Neural cell (in vitro differentiated cells): Measurements from ENCODE around the gene LZIC. TPM values are rescaled to one million over a fixed set of nuclear protein-coding genes. Genes with fewer than 3 reads are reported as not detected.

ENCODE experiments used
- H2AFZ ChIP-seq: fragments of 200-600, 300-800 bp; sonication (generic), shearing (Covaris generic); 2 replicates; pipeline ENCODE4 v1.6.0; 2014; ENCODE audit warnings: low read depth, mild to moderate bottlenecking, antibody characterized with exemption, low read length, moderate library complexity
- H3F3A ChIP-seq: fragments of 200-600 bp; shearing (Covaris generic); 2 replicates; pipeline ENCODE4 v1.6.1; 2016; ENCODE audit warnings: mild to moderate bottlenecking, moderate library complexity, mixed read lengths, antibody characterized with exemption, low read length; ENCODE audit not compliant: insufficient read depth, poor library complexity, severe bottlenecking
- H3K27ac ChIP-seq: fragments of 200-600, 300-800 bp; sonication (generic), shearing (Covaris generic); 2 replicates; pipeline ENCODE4 v1.5.1; 2014; ENCODE audit warnings: mild to moderate bottlenecking, low read length, moderate library complexity
- H3K27me3 ChIP-seq: fragments of 300-800, 200-600 bp; sonication (generic), shearing (Covaris generic); 2 replicates; pipeline ENCODE4 v1.6.0; 2014; ENCODE audit warnings: mild to moderate bottlenecking, low read depth, low read length, moderate library complexity; ENCODE audit not compliant: insufficient read depth
- H3K36me3 ChIP-seq: fragments of 300-800, 200-600 bp; sonication (generic), shearing (Covaris generic); 2 replicates; pipeline ENCODE4 v1.5.1; 2014; ENCODE audit warnings: mild to moderate bottlenecking, antibody characterized with exemption, low read length, moderate library complexity; ENCODE audit not compliant: insufficient read depth
- H3K4me2 ChIP-seq: fragments of 300-800, 200-600 bp; sonication (generic), shearing (Covaris generic); 2 replicates; pipeline ENCODE4 v1.6.0; 2014; ENCODE audit warnings: mild to moderate bottlenecking, low read length
- H3K4me3 ChIP-seq: fragments of 300-800, 200-600 bp; sonication (generic), shearing (Covaris generic); 2 replicates; pipeline ENCODE4 v1.5.1; 2014; ENCODE audit warnings: mild to moderate bottlenecking, low read length, moderate library complexity
- H3K79me2 ChIP-seq: fragments of 200-600 bp; shearing (Covaris generic); replicated peaks from 2 replicates; pipeline ENCODE4 v1.6.0; 2014; ENCODE audit warnings: mild to moderate bottlenecking, low read length, moderate library complexity; ENCODE audit not compliant: insufficient read depth
- H3K9ac ChIP-seq: fragments of 300-800, 200-600 bp; sonication (generic), shearing (Covaris generic); 2 replicates; pipeline ENCODE4 v1.6.1; 2016; ENCODE audit warnings: mild to moderate bottlenecking, low read length, mixed read lengths
- H3K9me2 ChIP-seq: fragments of 200-600 bp; shearing (Covaris generic); 2 replicates; pipeline ENCODE4 v1.6.1; 2016; ENCODE audit warnings: mild to moderate bottlenecking, low read length, mixed read lengths; ENCODE audit not compliant: insufficient read depth
- H3K9me3 ChIP-seq: fragments of 200-600, 300-800 bp; sonication (generic), shearing (Covaris generic); 2 replicates; pipeline ENCODE4 v1.6.1; 2016; ENCODE audit warnings: mild to moderate bottlenecking, mixed run types, low read length, moderate library complexity, mixed read lengths
- H4K20me1 ChIP-seq: fragments of 200-600 bp; shearing (Covaris generic); 2 replicates; pipeline ENCODE4 v1.6.1; 2016; ENCODE audit warnings: mild to moderate bottlenecking, mixed run types; ENCODE audit not compliant: insufficient read depth
- EP300 ChIP-seq: fragments of 450-650 bp; conservative IDR thresholded peaks from 2 replicates; pipeline ENCODE4 v1.6.1; 2014; ENCODE audit warnings: antibody characterized with exemption, mild to moderate bottlenecking, moderate library complexity; ENCODE audit not compliant: poor library complexity, severe bottlenecking
- EZH2 ChIP-seq: fragments of 200-600, 300-800 bp; shearing (Covaris generic), sonication (generic); IDR thresholded peaks from 2 replicates; pipeline ENCODE4 v1.6.1; 2014; ENCODE audit warnings: antibody characterized with exemption, low read length, borderline replicate concordance, mild to moderate bottlenecking; ENCODE audit not compliant: insufficient read depth, poor library complexity, severe bottlenecking
- MXI1 ChIP-seq: fragments of 450-650 bp; conservative IDR thresholded peaks from 2 replicates; pipeline ENCODE4 v1.6.1; 2014; ENCODE audit warnings: antibody characterized with exemption, mild to moderate bottlenecking; ENCODE audit not compliant: poor library complexity, severe bottlenecking
- POLR2AphosphoS5 ChIP-seq: IDR thresholded peaks from 2 replicates; pipeline ENCODE4 v1.6.1; 2012
- RAD21 ChIP-seq: fragments of 450-650 bp; conservative IDR thresholded peaks from 2 replicates; pipeline ENCODE4 v1.6.1; 2014; ENCODE audit warnings: antibody characterized with exemption, mild to moderate bottlenecking, moderate library complexity
- SMC3 ChIP-seq: fragments of 450-650 bp; conservative IDR thresholded peaks from 2 replicates; pipeline ENCODE4 v1.6.1; 2014; ENCODE audit warnings: antibody characterized with exemption, mild to moderate bottlenecking, moderate library complexity; ENCODE audit not compliant: poor library complexity
- TAF1 ChIP-seq: IDR thresholded peaks from 2 replicates; pipeline ENCODE4 v1.6.1; 2012; ENCODE audit warnings: low read depth
- polyA plus RNA-seq: library from polyadenylated mRNA; depleted of rRNA; stranded (reverse); fragments of >200 nt; gene quantifications from 2 replicates; pipeline ENCODE4 v1.2.3, GENCODE V29; 2014
- TF ChIP-seq, protein P1 (sequence below): fragments of 450-650 bp; IDR thresholded peaks from 2 replicates; pipeline ENCODE4 v1.5.1; 2014; ENCODE audit warnings: antibody characterized with exemption, mild to moderate bottlenecking, moderate library complexity; ENCODE audit not compliant: poor library complexity, severe bottlenecking
- TF ChIP-seq, protein P2 (sequence below): IDR thresholded peaks from 2 replicates; pipeline ENCODE4 v1.6.1; 2012; ENCODE audit warnings: borderline replicate concordance

Gene LZIC
- polyA plus RNA-seq, 1 donor from 2014 or later: 57.2 TPM

DNA sequence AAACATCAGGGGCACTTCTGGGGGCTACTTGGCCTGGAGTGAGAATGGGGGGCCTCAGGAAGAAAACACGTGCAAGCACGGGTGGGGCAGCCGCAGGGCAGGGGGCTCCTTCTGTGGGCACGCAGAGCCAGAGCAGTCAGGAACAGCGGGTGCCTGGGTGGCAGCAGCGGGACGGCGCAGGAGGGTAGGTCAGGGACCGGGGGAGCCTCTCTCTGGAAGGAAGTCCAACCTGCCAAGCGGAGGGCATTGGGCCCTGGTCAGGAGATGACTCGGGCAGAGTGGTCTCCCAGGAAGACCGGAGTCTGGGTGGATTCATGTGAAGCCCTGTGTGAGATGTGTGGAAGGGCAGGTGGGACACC lies 60.3 kb downstream of the LZIC start:
- H4K20me1 ChIP-seq: no peaks in the 10 kb centered on the region
- TF ChIP-seq POLR2AphosphoS5 (no peak), RAD21 (no peak), MXI1 (no peak), TAF1 (no peak), EZH2 (no peak), SMC3 (no peak), EP300 (no peak)
- TF ChIP-seq, protein P1, sequence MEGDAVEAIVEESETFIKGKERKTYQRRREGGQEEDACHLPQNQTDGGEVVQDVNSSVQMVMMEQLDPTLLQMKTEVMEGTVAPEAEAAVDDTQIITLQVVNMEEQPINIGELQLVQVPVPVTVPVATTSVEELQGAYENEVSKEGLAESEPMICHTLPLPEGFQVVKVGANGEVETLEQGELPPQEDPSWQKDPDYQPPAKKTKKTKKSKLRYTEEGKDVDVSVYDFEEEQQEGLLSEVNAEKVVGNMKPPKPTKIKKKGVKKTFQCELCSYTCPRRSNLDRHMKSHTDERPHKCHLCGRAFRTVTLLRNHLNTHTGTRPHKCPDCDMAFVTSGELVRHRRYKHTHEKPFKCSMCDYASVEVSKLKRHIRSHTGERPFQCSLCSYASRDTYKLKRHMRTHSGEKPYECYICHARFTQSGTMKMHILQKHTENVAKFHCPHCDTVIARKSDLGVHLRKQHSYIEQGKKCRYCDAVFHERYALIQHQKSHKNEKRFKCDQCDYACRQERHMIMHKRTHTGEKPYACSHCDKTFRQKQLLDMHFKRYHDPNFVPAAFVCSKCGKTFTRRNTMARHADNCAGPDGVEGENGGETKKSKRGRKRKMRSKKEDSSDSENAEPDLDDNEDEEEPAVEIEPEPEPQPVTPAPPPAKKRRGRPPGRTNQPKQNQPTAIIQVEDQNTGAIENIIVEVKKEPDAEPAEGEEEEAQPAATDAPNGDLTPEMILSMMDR: no peak
- TF ChIP-seq, protein P2, sequence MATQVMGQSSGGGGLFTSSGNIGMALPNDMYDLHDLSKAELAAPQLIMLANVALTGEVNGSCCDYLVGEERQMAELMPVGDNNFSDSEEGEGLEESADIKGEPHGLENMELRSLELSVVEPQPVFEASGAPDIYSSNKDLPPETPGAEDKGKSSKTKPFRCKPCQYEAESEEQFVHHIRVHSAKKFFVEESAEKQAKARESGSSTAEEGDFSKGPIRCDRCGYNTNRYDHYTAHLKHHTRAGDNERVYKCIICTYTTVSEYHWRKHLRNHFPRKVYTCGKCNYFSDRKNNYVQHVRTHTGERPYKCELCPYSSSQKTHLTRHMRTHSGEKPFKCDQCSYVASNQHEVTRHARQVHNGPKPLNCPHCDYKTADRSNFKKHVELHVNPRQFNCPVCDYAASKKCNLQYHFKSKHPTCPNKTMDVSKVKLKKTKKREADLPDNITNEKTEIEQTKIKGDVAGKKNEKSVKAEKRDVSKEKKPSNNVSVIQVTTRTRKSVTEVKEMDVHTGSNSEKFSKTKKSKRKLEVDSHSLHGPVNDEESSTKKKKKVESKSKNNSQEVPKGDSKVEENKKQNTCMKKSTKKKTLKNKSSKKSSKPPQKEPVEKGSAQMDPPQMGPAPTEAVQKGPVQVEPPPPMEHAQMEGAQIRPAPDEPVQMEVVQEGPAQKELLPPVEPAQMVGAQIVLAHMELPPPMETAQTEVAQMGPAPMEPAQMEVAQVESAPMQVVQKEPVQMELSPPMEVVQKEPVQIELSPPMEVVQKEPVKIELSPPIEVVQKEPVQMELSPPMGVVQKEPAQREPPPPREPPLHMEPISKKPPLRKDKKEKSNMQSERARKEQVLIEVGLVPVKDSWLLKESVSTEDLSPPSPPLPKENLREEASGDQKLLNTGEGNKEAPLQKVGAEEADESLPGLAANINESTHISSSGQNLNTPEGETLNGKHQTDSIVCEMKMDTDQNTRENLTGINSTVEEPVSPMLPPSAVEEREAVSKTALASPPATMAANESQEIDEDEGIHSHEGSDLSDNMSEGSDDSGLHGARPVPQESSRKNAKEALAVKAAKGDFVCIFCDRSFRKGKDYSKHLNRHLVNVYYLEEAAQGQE: no peak
- H2AFZ ChIP-seq: no peak overlapping the region
- H3K27me3 ChIP-seq: no peaks in the 10 kb centered on the region
- no peaks in the 10 kb centered on the region for H3K9me3 ChIP-seq
- no peaks in the 10 kb centered on the region for H3K36me3 ChIP-seq
- no peak overlapping the region for H3K9ac ChIP-seq
- no peak overlapping the region for H3K4me2 ChIP-seq
- H3K4me3 ChIP-seq: no peak overlapping the region
- no peak overlapping the region for H3K27ac ChIP-seq
- no peaks in the 10 kb centered on the region for H3F3A ChIP-seq
- H3K9me2 ChIP-seq: no peaks in the 10 kb centered on the region
- no peaks in the 10 kb centered on the region for H3K79me2 ChIP-seq

DNA sequence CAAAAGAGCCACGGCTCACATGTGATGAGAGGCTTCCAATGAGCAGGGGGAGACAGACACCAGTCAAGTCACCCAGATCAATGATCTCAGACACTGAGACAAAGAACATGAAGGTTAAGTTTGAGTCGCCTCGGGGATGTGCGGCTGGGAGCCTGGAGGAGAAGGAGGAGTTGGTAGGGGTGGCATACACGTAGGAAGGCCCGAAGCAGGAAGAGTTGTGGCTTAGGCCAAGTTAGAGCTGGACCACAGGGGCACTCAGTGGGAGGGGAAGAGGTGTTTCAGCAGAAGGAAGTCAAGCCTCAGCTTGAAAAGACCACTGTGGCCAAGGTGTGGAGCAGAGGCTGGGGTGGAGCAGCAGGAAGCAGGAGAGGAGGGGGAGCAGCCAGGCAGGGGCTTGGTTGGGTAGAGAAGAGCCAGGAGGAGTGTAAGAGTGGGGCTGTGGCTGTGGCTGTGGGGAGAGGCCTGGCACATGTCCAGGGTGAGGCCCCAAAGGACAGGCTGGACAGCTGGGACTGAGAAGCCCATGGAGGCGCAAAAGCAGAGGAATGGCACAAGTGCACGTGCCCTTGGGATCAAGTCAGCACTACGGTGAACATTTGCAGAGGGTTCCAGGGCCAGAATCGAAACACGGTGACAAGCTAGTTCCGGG lies 60.8 kb downstream of the LZIC start:
- Histone ChIP-seq H3K27me3 (no peaks in the 10 kb centered on the region), H4K20me1 (no peaks in the 10 kb centered on the region), H3K27ac (no peak overlapping the region), H3F3A (no peaks in the 10 kb centered on the region), H2AFZ (no peak overlapping the region), H3K4me3 (no peak overlapping the region), H3K9ac (no peak overlapping the region), H3K4me2 (no peak overlapping the region), H3K79me2 (no peaks in the 10 kb centered on the region), H3K36me3 (no peaks in the 10 kb centered on the region), H3K9me2 (no peaks in the 10 kb centered on the region), H3K9me3 (no peaks in the 10 kb centered on the region)
- TF ChIP-seq MXI1: no peak
- TF ChIP-seq, protein P1: no peak
- TF ChIP-seq TAF1: no peak
- TF ChIP-seq EP300: no peak
- TF ChIP-seq, protein P2: no peak
- no peak for TF ChIP-seq SMC3
- TF ChIP-seq POLR2AphosphoS5: no peak
- TF ChIP-seq EZH2: no peak
- no peak for TF ChIP-seq RAD21
